Measurements from ENCODE around the gene DCAF8.

GRCh38 chr1:160207771-160208556, 54.4 kb downstream of the DCAF8 start:
- TF ChIP-seq POLR2AphosphoS5 (IDR thresholded peaks at IDR 0.05) (no peak), POLR2A (IDR thresholded peaks at IDR 0.05) (no peak)

Measured in prostate gland (tissue), 1 donor.